HG03066 (cell line): ENCODE results near the gene LTBP2.
"Not testable (repeated sequence)": the region's sequence is repeated elsewhere in the genome, so short reads cannot be mapped to it uniquely, and the experiment has no call there.

Experiments
- ATAC-seq: cut with Tn5 transposase; IDR thresholded peaks from one replicate; pipeline ENCODE4 v1.9.1; 2021; ENCODE audit warnings: low read depth; ENCODE audit not compliant: unreplicated experiment

Gene LTBP2

DNA sequence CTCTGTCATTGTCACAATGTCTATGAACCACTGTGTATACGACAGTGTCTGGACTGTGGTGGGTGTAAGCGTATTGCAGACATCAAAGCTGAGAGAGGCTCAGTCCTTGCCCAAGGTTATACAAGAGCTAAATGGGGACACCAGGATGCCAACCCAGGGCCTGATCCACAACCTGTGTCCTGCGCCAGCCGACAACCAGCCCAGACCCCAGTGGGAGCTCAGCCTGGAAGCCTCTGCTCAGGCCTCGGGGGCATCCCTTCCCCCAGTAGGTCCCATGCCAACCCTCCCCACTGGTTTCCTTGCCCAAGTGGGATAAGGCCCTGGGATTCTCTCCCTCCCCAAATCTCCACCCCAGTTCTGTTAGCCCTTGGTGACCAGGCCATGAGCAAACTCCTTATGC is 54.3 kb downstream of the LTBP2 start:
- no peak for ATAC-seq

GRCh38 chr14:74555476-74556050 is 56.5 kb downstream of the LTBP2 start:
- no peak for ATAC-seq

- no peak for ATAC-seq
Measured at GRCh38 chr14:74554742-74555362, 57.2 kb downstream of the LTBP2 start.

GRCh38 chr14:74552623-74553022 is 59.4 kb downstream of the LTBP2 start:
- ATAC-seq: no peak

DNA sequence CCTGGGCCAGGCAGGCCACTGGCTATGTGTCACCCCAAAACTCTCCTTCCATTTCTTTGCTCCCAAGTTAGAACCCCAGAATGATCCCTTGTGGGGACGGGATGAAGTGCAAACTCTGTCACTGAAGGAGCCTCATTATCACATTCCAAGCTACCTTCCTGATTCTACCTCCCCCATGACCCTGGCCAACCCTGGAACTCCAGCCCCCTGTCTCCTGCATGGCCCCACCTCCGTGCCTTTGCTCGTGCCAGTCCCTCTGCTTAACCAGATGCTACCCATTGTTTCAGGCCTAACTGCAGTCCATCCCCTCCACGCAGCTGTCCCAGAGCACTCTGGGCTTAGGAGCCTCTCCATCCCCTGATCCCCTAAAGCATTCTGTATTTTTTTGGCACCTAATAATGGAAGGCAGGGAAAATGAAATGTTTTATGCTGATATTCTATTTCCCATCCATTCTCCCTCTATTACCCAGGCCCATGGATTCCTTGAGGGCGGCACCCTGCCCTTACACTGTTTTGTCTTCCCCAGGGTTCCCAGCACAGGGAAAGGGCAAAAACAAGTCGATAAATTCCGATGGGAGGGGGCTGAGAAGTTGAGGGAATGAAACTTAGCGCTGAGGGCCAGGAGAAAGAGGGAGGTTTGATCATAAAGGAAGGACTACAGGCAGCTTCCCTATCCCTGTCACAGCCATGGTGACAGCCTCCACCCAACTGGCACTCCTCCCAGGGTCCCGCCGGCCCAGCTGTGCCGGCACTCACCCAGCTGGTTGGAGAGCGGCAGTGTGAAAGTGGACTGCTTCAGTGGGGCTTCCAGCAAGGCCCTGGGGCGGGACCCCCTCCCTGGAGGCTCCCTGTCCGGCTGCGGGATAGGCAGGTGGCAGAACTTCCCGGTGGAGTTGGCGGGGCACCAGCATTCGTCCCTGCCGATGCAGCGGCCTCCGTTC is 60.3 kb downstream of the LTBP2 start:
- no peak for ATAC-seq

GRCh38 chr14:74551001-74551400 is 61.0 kb downstream of the LTBP2 start:
- no peak for ATAC-seq

DNA sequence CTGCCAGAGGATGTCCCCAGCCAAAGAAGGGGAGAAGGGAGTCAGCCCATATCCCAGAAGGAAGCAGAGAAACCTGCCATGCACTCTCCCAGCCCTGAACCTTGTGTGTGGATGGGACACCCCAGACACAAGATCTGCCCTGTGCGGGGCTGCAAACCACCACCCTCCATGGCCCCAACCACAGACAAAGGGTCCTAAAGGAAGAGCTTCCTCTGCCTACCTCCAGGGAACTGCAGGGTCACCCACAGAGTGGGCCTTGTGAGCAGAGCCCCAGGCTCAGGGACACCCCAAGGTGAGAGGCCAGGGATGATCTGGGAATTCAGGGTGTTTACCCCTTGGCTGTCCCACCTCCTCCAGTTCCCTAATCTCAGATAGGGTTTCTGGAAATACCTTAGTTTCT is 62.0 kb downstream of the LTBP2 start:
- no peak for ATAC-seq

DNA sequence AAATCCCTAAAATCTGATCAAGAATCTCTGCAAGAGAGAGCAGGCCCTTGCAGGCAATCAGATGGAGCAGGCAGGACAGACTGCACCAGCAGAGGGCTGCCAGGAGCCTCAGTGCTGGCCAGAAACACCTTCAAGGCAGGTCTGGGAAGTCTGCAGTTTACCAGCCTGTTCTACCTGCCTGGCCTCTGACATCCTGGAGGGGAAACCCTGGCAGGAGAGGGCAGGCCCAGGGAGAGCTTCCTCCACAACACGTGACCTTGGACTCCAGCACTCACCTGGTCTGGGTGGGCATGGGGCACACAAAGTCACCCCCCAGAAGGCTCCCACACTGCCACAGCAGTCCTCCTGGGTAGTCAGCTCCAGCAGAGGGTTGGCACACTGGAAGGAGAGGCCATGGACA is 62.4 kb downstream of the LTBP2 start:
- ATAC-seq: no peak

DNA sequence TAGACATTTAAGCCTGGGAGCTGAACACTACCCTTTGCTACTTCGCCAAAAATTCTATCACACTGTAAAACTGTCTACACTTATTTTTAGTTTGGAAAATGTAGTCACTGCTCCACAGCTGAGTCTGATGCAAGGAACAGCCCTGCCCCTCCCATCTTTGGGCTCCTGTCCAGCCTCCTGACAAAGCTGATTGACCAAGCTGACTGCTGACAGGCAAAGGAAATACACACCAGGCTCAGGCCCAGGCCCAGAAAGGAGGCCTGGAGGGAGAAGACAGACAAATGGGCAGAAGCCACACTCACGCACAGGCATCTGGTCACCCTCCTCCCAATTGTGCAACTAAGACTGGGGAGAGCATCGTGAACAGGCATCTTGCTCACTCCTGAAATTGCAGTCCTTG is 63.2 kb downstream of the LTBP2 start:
- no peak for ATAC-seq

GRCh38 chr14:74547331-74547927 is 64.6 kb downstream of the LTBP2 start:
- no peak for ATAC-seq

GRCh38 chr14:74546416-74546815 is 65.6 kb downstream of the LTBP2 start:
- ATAC-seq: no peak

DNA sequence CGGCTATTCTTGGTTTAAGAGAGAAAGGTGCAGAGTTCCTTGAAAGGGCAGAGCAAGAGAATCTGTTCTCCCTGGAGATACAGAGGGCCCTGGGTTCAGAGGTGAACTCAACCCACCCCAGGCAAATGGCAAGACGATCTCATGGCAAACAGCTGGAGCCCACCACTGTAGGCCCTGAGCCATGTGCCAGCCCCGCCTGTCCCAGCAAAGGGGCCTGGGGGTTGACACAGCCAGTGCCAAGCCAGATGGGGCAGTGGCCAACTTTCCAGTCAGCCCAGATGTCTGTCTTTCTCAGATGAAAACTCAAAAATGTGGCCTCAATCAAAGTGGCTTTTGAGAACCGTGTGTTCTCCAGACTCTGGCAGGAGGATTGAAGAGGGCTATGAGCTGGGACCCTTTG is 66.7 kb downstream of the LTBP2 start:
- ATAC-seq: no peak

GRCh38 chr14:74543771-74544438 is 68.1 kb downstream of the LTBP2 start:
- no peak for ATAC-seq

DNA sequence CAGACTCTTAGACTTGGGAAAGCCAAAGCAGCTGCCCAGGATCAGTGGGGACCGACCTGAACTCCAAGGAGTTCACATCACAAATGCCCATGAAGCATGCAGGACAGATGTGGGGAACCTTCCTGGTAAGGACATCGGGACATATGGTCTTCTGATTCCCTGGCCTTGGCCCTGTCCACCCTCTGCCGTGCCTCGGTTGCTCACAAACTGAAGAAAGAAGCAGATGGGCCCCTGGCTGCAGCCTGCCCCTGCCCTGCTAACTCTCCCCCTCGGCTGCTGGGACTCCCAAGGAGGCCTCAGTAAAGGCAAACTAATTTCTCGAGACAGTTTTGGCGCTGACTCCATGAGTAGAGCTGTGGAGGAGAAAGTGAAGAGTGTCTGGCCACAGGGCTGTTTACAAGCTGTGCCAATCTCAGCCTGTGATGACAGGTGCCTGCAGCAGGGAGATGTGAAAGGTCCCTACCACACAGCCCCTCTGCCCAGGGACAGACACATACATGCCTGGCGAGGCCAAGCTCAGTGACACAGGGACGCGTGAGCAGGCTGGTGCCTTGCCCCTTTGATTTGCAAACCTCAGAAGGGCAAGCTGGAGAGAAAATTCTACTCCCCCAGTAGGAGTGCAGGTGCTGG is 69.9 kb downstream of the LTBP2 start:
- no peak for ATAC-seq

GRCh38 chr14:74541225-74541624 is 70.8 kb downstream of the LTBP2 start:
- no peak for ATAC-seq

- ATAC-seq: no peak
Measured at GRCh38 chr14:74539503-74539902, 72.5 kb downstream of the LTBP2 start.

GRCh38 chr14:74538411-74539391 is 73.3 kb downstream of the LTBP2 start:
- ATAC-seq: no peak

- ATAC-seq: not testable (repeated sequence)
Measured at GRCh38 chr14:74536336-74536735, 75.7 kb downstream of the LTBP2 start.

- no peak for ATAC-seq
Measured at GRCh38 chr14:74535756-74536325, 76.2 kb downstream of the LTBP2 start.
